ENCODE measurements around the gene DYNC2I2.

DNA sequence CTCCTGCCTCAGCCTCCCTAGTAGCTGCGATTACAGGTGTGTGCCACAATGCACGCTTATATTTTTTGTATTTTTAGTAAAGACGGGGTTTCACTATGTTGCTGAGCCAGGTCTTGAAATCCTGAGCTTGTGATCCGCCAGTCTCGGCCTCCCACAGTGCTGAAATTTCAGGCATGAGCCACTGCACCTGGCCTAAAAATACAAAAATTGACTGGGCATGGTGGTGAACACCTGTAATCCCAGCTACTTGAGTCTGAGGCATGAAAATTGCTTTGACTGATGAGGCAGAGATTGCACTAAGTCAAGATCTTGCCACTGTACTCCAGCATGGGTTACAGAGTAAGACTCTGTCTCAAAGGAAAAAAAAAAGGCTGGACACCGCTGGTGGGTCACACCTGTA is 13.1 kb upstream of the DYNC2I2 start:
- TF ChIP-seq CTCF (IDR thresholded peaks at IDR 0.05) (no peak), POLR2A (IDR thresholded peaks at IDR 0.05) (no peak)

All from breast epithelium (tissue), 3 donors.